ENCODE data around the gene CLEC6A. TPM values are rescaled to one million over a fixed set of nuclear protein-coding genes. Genes with fewer than 3 reads are reported as not detected.

The CLEC6A gene
- total RNA-seq, 1 donor from 2014 or later, result under 0.01 TPM

DNA sequence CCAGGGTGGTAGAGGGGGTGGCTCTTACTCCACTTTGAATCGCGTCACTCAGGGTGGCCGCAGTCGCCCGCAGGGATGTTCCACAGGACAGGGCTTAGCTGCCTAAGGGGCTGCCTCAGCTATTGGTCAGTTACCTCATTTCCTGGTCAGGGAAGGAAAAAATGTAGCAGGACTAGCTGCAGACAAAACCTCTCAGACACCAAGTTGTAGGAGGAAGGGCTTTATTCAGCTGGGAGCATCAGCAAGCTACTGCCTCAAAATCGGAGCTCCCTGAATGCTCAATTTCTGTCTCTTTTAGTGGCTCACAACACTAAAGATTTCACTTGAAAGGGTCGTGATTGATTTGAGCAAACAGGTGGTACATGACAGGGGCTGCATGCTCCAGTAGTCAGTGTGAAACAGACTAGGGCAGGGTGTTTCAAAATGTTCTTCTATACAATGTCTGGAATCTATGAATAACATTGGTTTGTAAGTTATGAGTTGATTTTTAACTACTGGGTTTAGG is 6.4 kb upstream of the CLEC6A start:
- Histone ChIP-seq H3K4me3 (ENCODE audit: low read depth, low read length) (no peak overlapping the region), H3K36me3 (ENCODE audit: control insufficient read depth, insufficient read depth, low read length) (no peaks in the 10 kb centered on the region), H3K27me3 (ENCODE audit: control insufficient read depth, insufficient read depth, low read length) (no peaks in the 10 kb centered on the region)
- TF ChIP-seq, protein P1, sequence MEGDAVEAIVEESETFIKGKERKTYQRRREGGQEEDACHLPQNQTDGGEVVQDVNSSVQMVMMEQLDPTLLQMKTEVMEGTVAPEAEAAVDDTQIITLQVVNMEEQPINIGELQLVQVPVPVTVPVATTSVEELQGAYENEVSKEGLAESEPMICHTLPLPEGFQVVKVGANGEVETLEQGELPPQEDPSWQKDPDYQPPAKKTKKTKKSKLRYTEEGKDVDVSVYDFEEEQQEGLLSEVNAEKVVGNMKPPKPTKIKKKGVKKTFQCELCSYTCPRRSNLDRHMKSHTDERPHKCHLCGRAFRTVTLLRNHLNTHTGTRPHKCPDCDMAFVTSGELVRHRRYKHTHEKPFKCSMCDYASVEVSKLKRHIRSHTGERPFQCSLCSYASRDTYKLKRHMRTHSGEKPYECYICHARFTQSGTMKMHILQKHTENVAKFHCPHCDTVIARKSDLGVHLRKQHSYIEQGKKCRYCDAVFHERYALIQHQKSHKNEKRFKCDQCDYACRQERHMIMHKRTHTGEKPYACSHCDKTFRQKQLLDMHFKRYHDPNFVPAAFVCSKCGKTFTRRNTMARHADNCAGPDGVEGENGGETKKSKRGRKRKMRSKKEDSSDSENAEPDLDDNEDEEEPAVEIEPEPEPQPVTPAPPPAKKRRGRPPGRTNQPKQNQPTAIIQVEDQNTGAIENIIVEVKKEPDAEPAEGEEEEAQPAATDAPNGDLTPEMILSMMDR (IDR thresholded peaks at IDR 0.05; ENCODE audit: insufficient read depth, low read length, severe bottlenecking), result no peak
- FAIRE-seq (no peak), DNase-seq (ENCODE audit: low read depth) (no peak)

DNA sequence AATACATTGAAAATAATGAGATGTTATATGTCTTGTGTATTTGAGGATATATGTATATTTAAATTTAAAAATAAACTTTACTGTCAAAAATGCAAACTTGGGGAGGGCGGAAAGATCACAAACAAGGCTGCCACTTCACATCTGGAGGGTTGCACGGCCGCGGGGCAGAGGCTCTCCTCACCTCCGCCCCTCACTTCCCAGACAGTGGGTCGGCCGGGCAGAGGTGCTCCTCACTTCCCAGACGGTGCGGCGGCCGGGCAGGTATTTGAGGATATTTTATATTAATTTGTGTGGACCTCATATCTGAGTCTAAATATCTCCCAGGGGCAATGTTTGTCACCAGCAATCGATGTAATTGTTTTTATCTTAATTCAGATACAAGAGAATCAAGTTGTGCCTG is 3.7 kb upstream of the CLEC6A start:
- no peaks in the 10 kb centered on the region for H3K36me3 ChIP-seq (ENCODE audit: control insufficient read depth, insufficient read depth, low read length)
- no peak overlapping the region for H3K4me3 ChIP-seq (ENCODE audit: low read depth, low read length)
- FAIRE-seq (no peak), DNase-seq (ENCODE audit: low read depth) (no peak)
- H3K27me3 ChIP-seq (ENCODE audit: control insufficient read depth, insufficient read depth, low read length), result no peaks in the 10 kb centered on the region
- TF ChIP-seq, protein P1 (IDR thresholded peaks at IDR 0.05; ENCODE audit: insufficient read depth, low read length, severe bottlenecking), result no peak

DNA sequence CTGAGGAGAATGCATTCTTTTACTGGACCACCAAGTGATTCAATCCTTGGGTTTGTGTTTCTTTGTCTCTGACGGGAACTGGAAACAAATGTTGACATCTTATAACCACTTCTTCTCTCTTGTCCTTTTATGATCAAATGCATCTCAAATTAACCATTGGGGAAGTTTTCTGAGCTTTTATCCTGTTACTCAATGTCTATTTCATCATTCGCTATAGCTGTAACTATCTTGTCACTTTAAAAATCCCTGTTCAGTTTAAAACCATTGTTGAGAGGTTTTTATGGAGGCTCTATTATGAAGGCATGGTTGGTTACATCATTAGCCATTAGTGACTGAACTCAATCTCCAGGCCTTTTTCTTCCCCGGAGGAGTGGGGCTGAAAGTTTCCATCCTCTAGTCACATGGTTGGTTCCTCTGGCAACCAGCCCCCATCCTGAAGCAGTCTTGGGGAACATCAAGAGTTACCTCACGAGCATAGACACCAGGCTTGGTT is 2.7 kb upstream of the CLEC6A start:
- TF ChIP-seq, protein P1 (IDR thresholded peaks at IDR 0.05; ENCODE audit: insufficient read depth, low read length, severe bottlenecking), result no peak
- Histone ChIP-seq H3K27me3 (ENCODE audit: control insufficient read depth, insufficient read depth, low read length) (no peaks in the 10 kb centered on the region), H3K36me3 (ENCODE audit: control insufficient read depth, insufficient read depth, low read length) (no peaks in the 10 kb centered on the region), H3K4me3 (ENCODE audit: low read depth, low read length) (no peak overlapping the region)
- no peak for DNase-seq (ENCODE audit: low read depth)
- FAIRE-seq, result no peak

DNA sequence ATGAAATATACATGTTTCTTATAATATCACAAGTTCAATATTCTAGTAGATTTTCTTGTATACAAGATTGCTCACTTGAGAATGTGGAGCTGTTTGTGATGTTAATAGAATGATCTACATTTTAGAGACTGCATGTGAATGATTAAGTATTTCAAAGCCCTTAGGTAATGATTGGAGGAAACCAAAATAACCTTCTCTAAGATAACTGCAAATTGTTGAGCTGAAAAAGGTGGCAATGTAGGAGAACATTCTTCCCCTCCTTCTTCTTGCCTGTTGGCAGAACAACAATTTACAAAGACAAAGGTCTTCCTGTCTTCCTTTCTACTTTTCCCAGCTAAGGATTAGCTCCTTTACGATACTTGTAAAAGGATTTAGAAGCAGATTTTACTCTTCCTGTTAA is 2.0 kb upstream of the CLEC6A start:
- H3K36me3 ChIP-seq (ENCODE audit: control insufficient read depth, insufficient read depth, low read length), result no peaks in the 10 kb centered on the region
- H3K4me3 ChIP-seq (ENCODE audit: low read depth, low read length), result no peak overlapping the region
- FAIRE-seq (no peak), DNase-seq (ENCODE audit: low read depth) (no peak)
- TF ChIP-seq, protein P1 (IDR thresholded peaks at IDR 0.05; ENCODE audit: insufficient read depth, low read length, severe bottlenecking), result no peak
- H3K27me3 ChIP-seq (ENCODE audit: control insufficient read depth, insufficient read depth, low read length), result no peaks in the 10 kb centered on the region

DNA sequence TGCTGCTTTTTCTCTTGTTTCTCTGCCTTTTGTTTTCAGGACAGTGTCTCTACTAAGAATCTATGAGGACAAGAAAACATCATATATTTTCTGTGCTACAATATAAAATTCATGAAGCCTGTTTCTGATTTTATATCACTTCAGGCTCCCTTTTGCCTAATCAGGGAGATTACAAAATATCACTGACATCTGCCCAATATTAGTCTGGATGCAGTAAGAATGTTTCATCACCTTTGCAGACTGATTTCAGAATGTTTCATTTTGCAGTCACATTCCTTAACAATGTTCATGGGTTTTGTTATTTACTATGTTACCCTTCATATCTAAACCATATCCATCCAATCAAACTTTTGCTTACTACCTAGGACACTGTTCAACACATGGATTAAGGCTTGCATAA is 491 bp upstream of the CLEC6A start:
- FAIRE-seq (no peak), DNase-seq (ENCODE audit: low read depth) (no peak)
- no peak overlapping the region for H3K4me3 ChIP-seq (ENCODE audit: low read depth, low read length)
- TF ChIP-seq, protein P1 (IDR thresholded peaks at IDR 0.05; ENCODE audit: insufficient read depth, low read length, severe bottlenecking), result no peak
- no peaks in the 10 kb centered on the region for H3K27me3 ChIP-seq (ENCODE audit: control insufficient read depth, insufficient read depth, low read length)
- H3K36me3 ChIP-seq (ENCODE audit: control insufficient read depth, insufficient read depth, low read length), result no peaks in the 10 kb centered on the region

DNA sequence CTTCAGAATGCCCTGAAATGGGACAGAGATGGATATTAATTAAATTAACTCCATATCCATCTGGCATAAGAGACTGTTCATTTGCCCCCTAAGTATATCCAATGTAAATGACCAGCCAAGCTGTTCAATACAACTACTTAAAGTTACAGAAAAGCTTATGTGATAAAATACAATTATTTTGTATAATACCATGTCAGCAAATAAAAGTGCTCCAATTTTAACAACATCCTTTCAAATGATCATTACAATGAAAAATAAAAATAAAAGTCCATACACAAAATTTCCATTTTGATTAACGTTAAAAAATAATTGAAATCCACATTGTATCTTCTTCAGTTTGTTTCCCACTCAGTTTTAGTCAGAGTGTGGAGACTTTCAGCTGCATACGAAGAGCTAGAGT is 5.7 kb downstream of the CLEC6A start:
- no peak for FAIRE-seq

More for the DNA sequence above, 5.7 kb downstream of the CLEC6A start:
- TF ChIP-seq, protein P1 (IDR thresholded peaks at IDR 0.05; ENCODE audit: insufficient read depth, low read length, severe bottlenecking), result no peak
- Histone ChIP-seq H3K36me3 (ENCODE audit: control insufficient read depth, insufficient read depth, low read length) (no peaks in the 10 kb centered on the region), H3K4me3 (ENCODE audit: low read depth, low read length) (no peak overlapping the region), H3K27me3 (ENCODE audit: control insufficient read depth, insufficient read depth, low read length) (no peaks in the 10 kb centered on the region)
- DNase-seq (ENCODE audit: low read depth), result no peak

All from bronchial epithelial cell (primary cell).